ENCODE results near the gene PROZ.
A peak's percentile ranks its signal among the peaks of the same experiment; 100 is the strongest.

PROZ gene

GRCh38 chr13:113144255-113144629, 14.2 kb upstream of the PROZ start:
- Mint-ChIP-seq H3K9me3 (no peaks in the 10 kb centered on the region), H3K36me3 (ENCODE audit: low read depth) (no peaks in the 10 kb centered on the region), H3K27me3 (no peaks in the 10 kb centered on the region), H3K27ac (no peak overlapping the region), H3K4me1 (ENCODE audit: low read depth) (peaks cover 11% of the 10 kb centered on the region), H3K4me3 (no peak overlapping the region)
- DNase-seq, result no peak

- Mint-ChIP-seq H3K4me1 (ENCODE audit: low read depth) (peaks cover 11% of the 10 kb centered on the region), H3K36me3 (ENCODE audit: low read depth) (no peaks in the 10 kb centered on the region), H3K27ac (peak overlapping the region; percentile 50), H3K9me3 (no peaks in the 10 kb centered on the region), H3K27me3 (no peaks in the 10 kb centered on the region), H3K4me3 (no peak overlapping the region)
- DNase-seq, result peak; percentile 42
Observed at GRCh38 chr13:113145496-113145895, 13.0 kb upstream of the PROZ start.

- Mint-ChIP-seq H3K36me3 (ENCODE audit: low read depth) (no peaks in the 10 kb centered on the region), H3K27me3 (peaks cover under 1% of the 10 kb centered on the region), H3K27ac (peak overlapping the region; percentile 50), H3K4me3 (no peak overlapping the region), H3K4me1 (ENCODE audit: low read depth) (peaks cover 11% of the 10 kb centered on the region), H3K9me3 (no peaks in the 10 kb centered on the region)
- no peak for DNase-seq
Observed at GRCh38 chr13:113145911-113146598, 12.4 kb upstream of the PROZ start.

- no peak overlapping the region for H3K27ac Mint-ChIP-seq
Observed at GRCh38 chr13:113146750-113147149, 11.7 kb upstream of the PROZ start.

GRCh38 chr13:113147206-113147605, 11.2 kb upstream of the PROZ start:
- Mint-ChIP-seq H3K27ac (no peak overlapping the region), H3K27me3 (peaks cover 7% of the 10 kb centered on the region), H3K9me3 (no peaks in the 10 kb centered on the region), H3K4me3 (no peak overlapping the region), H3K4me1 (ENCODE audit: low read depth) (peaks cover 18% of the 10 kb centered on the region), H3K36me3 (ENCODE audit: low read depth) (no peaks in the 10 kb centered on the region)
- DNase-seq, result peak; percentile 12

More at GRCh38 chr13:113146750-113147149, 11.7 kb upstream of the PROZ start:
- Mint-ChIP-seq H3K36me3 (ENCODE audit: low read depth) (no peaks in the 10 kb centered on the region), H3K9me3 (no peaks in the 10 kb centered on the region), H3K4me1 (ENCODE audit: low read depth) (peaks cover 13% of the 10 kb centered on the region), H3K4me3 (no peak overlapping the region), H3K27me3 (peaks cover 5% of the 10 kb centered on the region)
- peak; percentile 20 for DNase-seq

- no peaks in the 10 kb centered on the region for H3K36me3 Mint-ChIP-seq (ENCODE audit: low read depth)
- H3K4me3 Mint-ChIP-seq, result no peak overlapping the region
- peaks cover 27% of the 10 kb centered on the region for H3K4me1 Mint-ChIP-seq (ENCODE audit: low read depth)
- no peak overlapping the region for H3K27ac Mint-ChIP-seq
- H3K9me3 Mint-ChIP-seq, result no peaks in the 10 kb centered on the region
- peak; percentile 0 for DNase-seq
- H3K27me3 Mint-ChIP-seq, result peaks cover 14% of the 10 kb centered on the region
Observed at GRCh38 chr13:113148407-113148806, 10.0 kb upstream of the PROZ start.

- Mint-ChIP-seq H3K4me3 (no peak overlapping the region), H3K4me1 (ENCODE audit: low read depth) (peaks cover 31% of the 10 kb centered on the region), H3K36me3 (ENCODE audit: low read depth) (no peaks in the 10 kb centered on the region), H3K27ac (no peak overlapping the region), H3K9me3 (no peaks in the 10 kb centered on the region), H3K27me3 (peaks cover 14% of the 10 kb centered on the region)
- peak; percentile 24 for DNase-seq
Observed at GRCh38 chr13:113148940-113149503, 9.4 kb upstream of the PROZ start.

- peaks cover 14% of the 10 kb centered on the region for H3K27me3 Mint-ChIP-seq
- peak; percentile 16 for DNase-seq
- no peak overlapping the region for H3K27ac Mint-ChIP-seq
Observed at GRCh38 chr13:113149711-113150549, 8.5 kb upstream of the PROZ start.

GRCh38 chr13:113150550-113151365, 7.7 kb upstream of the PROZ start:
- Mint-ChIP-seq H3K4me3 (no peak overlapping the region), H3K4me1 (ENCODE audit: low read depth) (peaks cover 30% of the 10 kb centered on the region), H3K36me3 (ENCODE audit: low read depth) (no peaks in the 10 kb centered on the region), H3K27me3 (peaks cover 14% of the 10 kb centered on the region), H3K9me3 (peaks cover 9% of the 10 kb centered on the region), H3K27ac (no peak overlapping the region)
- DNase-seq, result peak; percentile 2

More at GRCh38 chr13:113149711-113150549, 8.5 kb upstream of the PROZ start:
- Mint-ChIP-seq H3K4me3 (no peak overlapping the region), H3K9me3 (peaks cover 1% of the 10 kb centered on the region), H3K36me3 (ENCODE audit: low read depth) (no peaks in the 10 kb centered on the region), H3K4me1 (ENCODE audit: low read depth) (peaks cover 34% of the 10 kb centered on the region)

- H3K36me3 Mint-ChIP-seq (ENCODE audit: low read depth), result no peaks in the 10 kb centered on the region
- peaks cover 24% of the 10 kb centered on the region for H3K4me1 Mint-ChIP-seq (ENCODE audit: low read depth)
- peak overlapping the region; percentile 17 for H3K27ac Mint-ChIP-seq
- H3K9me3 Mint-ChIP-seq, result peaks cover 14% of the 10 kb centered on the region
- DNase-seq, result peak; percentile 43
- peak overlapping the region; percentile 57 for H3K4me3 Mint-ChIP-seq
- peaks cover 14% of the 10 kb centered on the region for H3K27me3 Mint-ChIP-seq
Observed at GRCh38 chr13:113151745-113152690, 6.4 kb upstream of the PROZ start.

- H3K27ac Mint-ChIP-seq, result peak overlapping the region; percentile 38
- peak overlapping the region; percentile 57 for H3K4me3 Mint-ChIP-seq
Observed at GRCh38 chr13:113152691-113152983, 5.8 kb upstream of the PROZ start.

GRCh38 chr13:113152984-113153809, 5.3 kb upstream of the PROZ start:
- Mint-ChIP-seq H3K27ac (peak overlapping the region; percentile 76), H3K36me3 (ENCODE audit: low read depth) (no peaks in the 10 kb centered on the region), H3K4me1 (ENCODE audit: low read depth) (peaks cover 24% of the 10 kb centered on the region), H3K9me3 (peaks cover 14% of the 10 kb centered on the region), H3K4me3 (peak overlapping the region; percentile 66), H3K27me3 (peaks cover 14% of the 10 kb centered on the region)
- DNase-seq, result peak; percentile 63

More at GRCh38 chr13:113152691-113152983, 5.8 kb upstream of the PROZ start:
- DNase-seq, result no peak
- Mint-ChIP-seq H3K4me1 (ENCODE audit: low read depth) (peaks cover 24% of the 10 kb centered on the region), H3K27me3 (peaks cover 14% of the 10 kb centered on the region), H3K36me3 (ENCODE audit: low read depth) (no peaks in the 10 kb centered on the region), H3K9me3 (peaks cover 14% of the 10 kb centered on the region)
